ENCODE results near the gene DNAH7. TPM values are rescaled to one million over a fixed set of nuclear protein-coding genes. Genes with fewer than 3 reads are reported as not detected.

The DNAH7 gene
- total RNA-seq, 1 donor from 2014 or later, result 9.2 TPM

- no peak for TF ChIP-seq CTCF (IDR thresholded peaks at IDR 0.05)
- H3K4me1 ChIP-seq, result no peaks in the 10 kb centered on the region
- H3K4me3 ChIP-seq, result no peak overlapping the region
- DNase-seq (no peak), ATAC-seq (no peak)
- H3K27me3 ChIP-seq (ENCODE audit: low read depth), result no peaks in the 10 kb centered on the region
- H3K36me3 ChIP-seq, result no peaks in the 10 kb centered on the region
- intact Hi-C loops (cut with DNase I), result no loop called here
- H3K27ac ChIP-seq, result no peak overlapping the region
- H3K9me3 ChIP-seq, result peaks cover 5% of the 10 kb centered on the region
These were observed 298.7 kb downstream of the DNAH7 start for GRCh38 chr2:195769975-195770374.

GRCh38 chr2:195768431-195768830 lies 300.2 kb downstream of the DNAH7 start:
- Histone ChIP-seq H3K4me1 (no peaks in the 10 kb centered on the region), H3K27me3 (ENCODE audit: low read depth) (no peaks in the 10 kb centered on the region), H3K27ac (no peak overlapping the region), H3K36me3 (no peaks in the 10 kb centered on the region), H3K9me3 (peaks cover 20% of the 10 kb centered on the region), H3K4me3 (no peak overlapping the region)
- intact Hi-C loops (cut with DNase I), result no loop called here
- DNase-seq, result no peak
- no peak for TF ChIP-seq CTCF (IDR thresholded peaks at IDR 0.05)
- no peak for ATAC-seq

- no peak for TF ChIP-seq CTCF (IDR thresholded peaks at IDR 0.05)
- intact Hi-C loops (cut with DNase I), result no loop called here
- H3K27ac ChIP-seq, result no peak overlapping the region
- no peak overlapping the region for H3K4me3 ChIP-seq
- no peaks in the 10 kb centered on the region for H3K36me3 ChIP-seq
- DNase-seq (no peak), ATAC-seq (no peak)
- H3K27me3 ChIP-seq (ENCODE audit: low read depth), result no peaks in the 10 kb centered on the region
- peaks cover 20% of the 10 kb centered on the region for H3K9me3 ChIP-seq
- no peaks in the 10 kb centered on the region for H3K4me1 ChIP-seq
These were observed 301.9 kb downstream of the DNAH7 start for GRCh38 chr2:195766691-195767090.

- intact Hi-C loops (cut with DNase I), result no loop called here
- TF ChIP-seq CTCF (IDR thresholded peaks at IDR 0.05), result no peak
- Histone ChIP-seq H3K27me3 (ENCODE audit: low read depth) (no peaks in the 10 kb centered on the region), H3K4me3 (no peak overlapping the region), H3K36me3 (no peaks in the 10 kb centered on the region), H3K9me3 (peaks cover 20% of the 10 kb centered on the region), H3K4me1 (no peaks in the 10 kb centered on the region), H3K27ac (no peak overlapping the region)
- no peak for ATAC-seq
- DNase-seq, result no peak
These were observed 304.8 kb downstream of the DNAH7 start for GRCh38 chr2:195763866-195764265.

GRCh38 chr2:195759877-195760276 lies 308.8 kb downstream of the DNAH7 start:
- Histone ChIP-seq H3K36me3 (no peaks in the 10 kb centered on the region), H3K27ac (no peak overlapping the region), H3K4me1 (no peaks in the 10 kb centered on the region), H3K27me3 (ENCODE audit: low read depth) (no peaks in the 10 kb centered on the region), H3K9me3 (peaks cover 14% of the 10 kb centered on the region), H3K4me3 (no peak overlapping the region)
- TF ChIP-seq CTCF (IDR thresholded peaks at IDR 0.05), result no peak
- DNase-seq, result no peak
- intact Hi-C loops (cut with DNase I), result no loop called here
- ATAC-seq, result no peak

GRCh38 chr2:195758846-195759245 lies 309.8 kb downstream of the DNAH7 start:
- no peak for ATAC-seq
- no peaks in the 10 kb centered on the region for H3K4me1 ChIP-seq
- H3K27me3 ChIP-seq (ENCODE audit: low read depth), result no peaks in the 10 kb centered on the region
- TF ChIP-seq CTCF (IDR thresholded peaks at IDR 0.05), result no peak
- H3K4me3 ChIP-seq, result no peak overlapping the region
- no peaks in the 10 kb centered on the region for H3K36me3 ChIP-seq
- H3K9me3 ChIP-seq, result peaks cover 4% of the 10 kb centered on the region
- no peak overlapping the region for H3K27ac ChIP-seq
- intact Hi-C loops (cut with DNase I), result no loop called here
- no peak for DNase-seq
